Stimulated activated CD4-positive, alpha-beta T cell treated with anti-CD3 and anti-CD28 coated beads, Interleukin-1b, Interleukin-23, amount 100 ng/mL, for 1 hour (primary cell): ENCODE measurements around the gene SGK1.

Source experiments
- DNase-seq, 2 donors: peaks; one replicate each; pipeline ENCODE4 v3.0.0-alpha.2; 2020; ENCODE audit warnings: low read depth in 2 of 2

The SGK1 gene

DNA sequence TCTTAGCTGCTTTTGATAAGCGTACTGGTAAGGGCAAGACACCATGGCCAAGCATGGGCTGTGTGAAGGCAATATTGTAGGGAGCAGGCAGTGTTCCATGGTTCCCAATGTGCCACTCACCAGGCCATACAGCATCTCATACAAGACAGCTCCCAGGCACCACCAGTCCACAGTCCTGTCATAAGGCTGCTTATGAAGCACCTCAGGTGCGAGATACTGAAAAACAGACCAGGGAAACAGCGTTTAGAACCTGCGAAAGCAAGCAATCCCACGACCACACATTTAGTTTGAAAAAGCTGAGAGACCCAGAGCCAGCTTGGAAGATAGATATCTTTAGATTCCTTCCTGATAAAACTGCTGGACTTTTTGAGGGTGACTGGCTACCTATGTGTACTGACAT lies 146.4 kb downstream of the SGK1 start:
- no peak for DNase-seq

DNA sequence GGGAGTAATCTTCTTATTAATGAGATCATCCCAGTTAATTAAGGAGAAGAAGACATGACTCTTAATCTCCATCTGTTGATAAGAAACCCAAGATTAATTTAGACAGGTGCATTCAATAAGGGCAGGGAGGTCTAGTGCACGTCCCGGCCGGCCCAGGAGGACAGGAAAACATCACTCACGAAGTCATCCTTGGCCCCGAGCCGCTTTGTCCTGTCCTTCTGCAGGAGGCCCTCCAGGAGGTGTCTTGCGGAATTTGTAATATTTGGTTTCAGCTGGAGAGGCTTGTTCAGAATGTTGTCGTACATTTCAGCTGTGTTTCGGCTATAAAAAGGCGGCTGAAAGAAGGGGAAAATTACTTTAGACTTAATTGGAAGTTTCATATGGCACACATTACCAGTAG lies 147.1 kb downstream of the SGK1 start:
- DNase-seq, result no peak

DNA sequence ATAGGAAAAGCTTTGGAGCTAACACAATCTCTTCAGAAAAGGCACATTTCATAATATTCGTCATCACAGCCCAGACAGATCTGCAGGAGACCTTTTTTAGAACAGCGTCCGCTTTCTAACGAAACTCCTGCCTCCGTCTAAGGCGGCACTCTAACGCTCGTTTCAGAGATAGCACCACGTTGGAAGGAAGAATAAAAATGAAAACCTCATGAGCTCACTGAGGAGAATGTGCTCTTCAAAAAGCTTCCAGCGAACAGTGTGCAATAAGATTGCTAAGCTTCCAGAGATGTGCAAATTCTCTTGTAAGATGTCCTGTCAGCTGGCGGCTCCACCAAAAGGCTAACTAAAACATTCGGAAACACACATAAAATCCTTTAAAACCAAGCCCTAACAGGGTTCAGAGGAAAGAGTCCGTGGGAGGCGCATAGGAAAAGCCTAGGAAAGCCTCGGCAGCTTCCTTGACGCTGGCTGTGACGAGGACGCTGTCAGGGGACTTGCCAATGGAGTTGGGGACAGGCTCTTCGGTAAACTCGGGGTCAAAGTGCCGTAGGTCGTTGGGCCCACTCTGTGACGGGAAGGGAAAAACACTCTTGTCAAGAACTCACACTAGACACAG lies 147.9 kb downstream of the SGK1 start:
- no peak for DNase-seq

DNA sequence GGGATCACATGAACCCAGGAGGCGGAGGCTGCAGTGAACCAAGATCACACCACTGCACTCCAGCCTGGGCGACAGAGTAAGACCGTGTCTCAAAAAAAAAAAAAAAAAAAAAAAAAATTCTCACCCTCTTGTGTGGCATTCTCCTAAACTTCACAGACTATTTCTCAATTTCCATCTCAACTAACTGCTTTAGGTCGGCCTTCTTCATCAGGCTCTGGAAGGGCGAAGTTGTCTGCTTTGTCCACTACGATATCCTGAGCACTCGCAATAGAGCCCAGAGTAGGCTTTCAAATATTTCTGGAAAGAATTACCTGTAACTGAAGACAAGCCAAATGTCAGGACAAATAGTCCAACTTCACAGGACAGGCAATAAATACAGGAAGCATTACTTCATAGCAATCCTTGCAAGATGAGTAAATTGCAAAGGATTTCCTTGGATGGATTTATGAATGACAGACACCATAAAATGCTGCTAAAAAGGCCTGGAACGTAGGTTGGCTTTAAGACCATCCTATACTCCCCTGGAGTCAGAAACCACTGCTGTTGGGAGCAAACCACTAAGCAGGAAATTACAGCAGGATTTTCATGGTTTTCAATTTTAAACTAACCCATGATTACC lies 149.2 kb downstream of the SGK1 start:
- no peak for DNase-seq

DNA sequence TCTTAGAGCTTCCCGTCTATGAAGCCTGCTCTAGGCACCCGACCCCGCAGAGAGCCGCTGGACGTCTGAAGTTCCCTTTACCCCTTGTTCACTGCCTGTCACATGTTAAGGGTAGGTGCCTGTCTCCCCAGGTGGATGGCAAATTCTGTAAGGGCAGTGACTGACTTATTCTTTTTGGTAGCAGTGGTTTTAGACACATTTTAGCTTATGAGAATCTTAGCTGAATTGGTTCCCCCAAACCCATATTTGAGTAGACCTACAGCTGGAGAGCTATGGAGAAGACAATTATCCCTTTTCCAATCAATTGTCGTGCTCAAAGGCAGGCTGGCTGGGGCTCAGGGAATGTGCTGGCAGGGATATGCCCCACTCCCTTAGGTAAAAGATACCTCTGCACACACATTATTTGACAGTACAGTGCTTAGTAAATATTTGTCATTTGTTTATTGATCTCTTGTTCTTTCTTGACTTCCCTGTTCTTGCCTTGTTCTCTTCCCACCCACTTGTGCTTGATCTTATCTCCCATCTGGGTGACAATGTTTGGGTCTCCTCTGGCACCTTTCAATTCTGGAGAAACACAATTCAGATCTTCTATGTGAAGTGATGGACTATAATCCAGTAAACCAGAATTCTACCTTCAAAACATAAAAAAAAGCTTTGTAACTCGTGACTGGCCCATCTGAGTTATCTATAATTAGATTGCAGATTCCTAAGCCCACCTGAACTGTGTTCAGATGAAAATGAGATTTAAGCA lies 151.2 kb downstream of the SGK1 start:
- no peak for DNase-seq

DNA sequence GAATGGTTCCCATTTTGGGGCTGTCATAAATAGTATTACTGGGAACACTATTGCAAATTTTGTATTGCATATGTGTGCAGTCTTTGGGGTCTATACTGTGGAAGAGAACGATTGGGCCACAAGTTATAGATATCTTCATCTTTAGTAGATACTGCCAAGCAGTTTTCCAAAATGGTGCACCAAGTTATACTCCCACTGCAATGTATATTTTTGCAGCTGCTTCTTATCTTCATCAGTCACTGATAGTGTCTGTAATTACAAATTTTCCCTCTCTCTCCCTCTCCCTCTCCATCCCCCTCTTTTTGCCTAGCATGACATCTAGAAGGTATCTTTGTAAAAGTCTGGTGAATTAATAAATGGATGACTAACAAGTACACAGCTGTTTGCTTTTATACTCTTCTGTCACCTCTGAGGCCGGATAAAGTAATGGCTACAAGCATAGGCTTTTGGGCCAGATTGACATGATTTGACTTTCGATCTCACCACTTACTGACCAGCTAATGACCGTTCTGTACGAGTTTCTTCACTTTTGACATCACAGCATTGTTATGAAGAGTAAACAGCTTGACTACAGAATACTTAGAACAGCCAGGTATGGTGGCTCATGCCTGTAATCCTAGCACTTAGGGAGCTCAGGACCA lies 152.2 kb downstream of the SGK1 start:
- no peak for DNase-seq

DNA sequence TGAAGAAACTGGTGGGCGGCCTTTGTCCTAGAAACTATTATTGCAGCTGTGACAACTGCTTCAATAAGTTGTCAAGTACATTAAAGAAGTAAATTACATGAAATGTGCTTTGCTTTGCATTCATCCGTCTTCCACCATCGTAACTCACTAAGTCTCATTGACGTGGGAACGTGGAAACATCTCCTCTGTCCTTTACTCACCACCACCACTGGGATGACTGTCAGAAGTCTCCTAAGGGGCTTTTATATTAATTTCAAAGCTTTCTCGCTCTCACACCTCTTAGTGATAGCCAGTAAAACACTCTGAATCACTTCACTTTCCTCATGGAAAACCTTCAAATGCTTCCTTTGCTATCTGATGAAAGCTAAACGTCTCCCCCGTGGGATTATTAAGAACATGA lies 153.6 kb downstream of the SGK1 start:
- DNase-seq, result no peak

DNA sequence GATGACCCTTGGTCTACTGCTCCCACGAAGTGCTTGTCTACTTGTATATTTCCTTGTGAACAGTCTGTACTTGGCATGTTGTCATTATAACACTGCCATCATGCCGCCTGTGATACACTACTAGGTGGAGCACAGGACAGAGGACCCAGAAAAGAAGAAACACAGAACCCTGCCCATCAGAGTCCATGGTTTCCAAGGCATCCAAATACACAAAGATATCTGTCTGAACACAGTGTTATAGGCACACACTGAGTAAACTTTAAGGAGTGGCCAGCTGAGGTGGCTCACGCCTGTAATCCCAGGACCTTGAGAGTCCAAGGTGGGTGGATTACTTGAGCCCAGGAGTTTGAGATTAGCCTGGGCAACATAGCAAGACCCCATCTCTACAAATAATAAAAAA lies 155.0 kb downstream of the SGK1 start:
- no peak for DNase-seq

DNA sequence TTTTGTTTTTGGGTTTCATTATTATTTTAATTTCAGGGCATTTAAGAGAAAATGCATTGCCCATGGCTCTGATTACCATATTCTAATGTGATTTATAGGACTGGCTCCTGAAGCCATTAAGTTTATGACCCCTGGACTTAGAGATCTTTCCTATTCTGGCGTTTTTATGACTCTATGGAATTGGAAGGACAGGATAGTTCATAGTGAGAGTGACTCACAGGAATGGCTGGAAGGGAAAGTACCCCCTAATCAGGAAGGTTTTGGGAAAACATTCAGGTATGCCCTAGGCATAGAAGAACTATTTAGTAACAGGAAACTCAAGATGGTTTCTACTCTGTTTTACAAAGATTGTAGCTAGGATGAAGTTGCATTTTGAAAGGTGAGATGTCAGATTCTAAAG lies 156.9 kb downstream of the SGK1 start:
- no peak for DNase-seq

DNA sequence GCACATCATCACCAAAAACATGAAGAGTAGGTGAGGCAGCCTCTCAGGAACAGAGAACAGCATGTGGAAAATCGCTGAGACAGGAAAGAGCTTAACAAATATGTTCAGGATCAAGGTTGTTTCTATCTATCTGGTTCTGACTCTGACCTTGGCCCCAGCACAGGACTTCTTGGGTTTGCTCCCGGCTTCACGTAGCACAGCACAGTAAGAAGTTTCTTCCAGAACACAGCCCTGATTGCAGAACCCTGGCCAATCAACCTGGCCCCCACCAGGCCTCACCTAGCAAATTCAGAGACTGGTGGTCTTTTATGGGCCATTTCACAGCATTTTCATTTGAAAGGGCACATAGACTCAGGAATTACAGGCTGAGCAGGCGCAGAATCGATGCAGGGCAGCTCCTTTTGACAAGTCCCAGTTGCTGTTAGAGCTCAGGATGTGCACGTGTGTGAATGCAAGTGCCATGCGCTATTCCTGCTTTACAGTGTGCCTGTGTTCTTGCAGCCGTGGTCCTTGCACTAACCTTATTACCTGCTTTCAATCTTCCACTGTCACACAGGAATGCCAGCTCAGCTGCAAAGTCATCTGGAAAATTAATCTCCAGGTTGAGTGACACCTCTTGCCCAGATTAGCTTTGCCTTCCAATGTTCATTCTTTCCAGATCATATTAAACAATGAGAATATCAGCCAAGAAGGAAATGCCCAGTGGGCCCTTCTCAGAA lies 165.0 kb downstream of the SGK1 start:
- DNase-seq, result no peak

DNA sequence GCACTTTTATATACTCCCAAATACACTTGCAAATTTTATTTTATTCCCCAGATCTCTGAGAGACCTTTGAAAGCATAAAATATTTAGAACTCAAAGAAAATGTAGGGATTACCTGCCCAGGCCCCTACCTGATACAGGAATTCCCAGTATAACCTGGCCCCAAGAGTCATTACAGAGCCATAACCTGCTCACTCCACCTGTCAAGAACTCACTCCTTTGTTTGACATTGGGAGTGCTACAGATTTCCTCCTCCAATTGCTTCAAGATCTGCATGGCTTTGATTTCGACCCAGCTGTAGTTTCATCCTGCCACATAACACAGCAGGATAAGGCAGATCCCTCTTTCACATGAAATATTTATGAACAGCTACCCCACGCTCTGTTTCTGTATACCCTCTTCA lies 169.3 kb downstream of the SGK1 start:
- no peak for DNase-seq

DNA sequence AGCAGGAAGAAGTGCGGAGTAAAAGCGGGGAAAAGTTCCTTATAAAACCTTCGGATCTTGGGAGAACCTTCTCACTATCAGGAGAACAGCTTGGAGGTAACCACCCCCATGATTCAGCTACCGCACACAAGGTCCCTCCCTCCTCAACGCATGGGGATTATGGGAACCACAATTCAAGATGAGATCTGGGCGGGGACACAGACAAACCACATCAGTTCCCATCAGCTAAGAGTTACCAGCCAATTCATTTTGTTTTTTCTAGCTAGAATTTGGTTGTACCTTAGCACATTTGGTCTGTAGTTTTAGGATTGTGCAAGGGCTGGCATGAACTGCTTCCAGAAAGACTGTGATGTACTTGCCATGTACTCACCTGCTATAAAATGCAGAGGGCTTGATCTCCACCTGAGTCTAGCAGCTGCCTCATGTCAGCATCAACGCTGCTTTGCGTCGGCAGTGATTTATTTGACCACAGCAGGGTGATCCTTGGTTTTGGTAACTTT lies 170.8 kb downstream of the SGK1 start:
- no peak for DNase-seq

DNA sequence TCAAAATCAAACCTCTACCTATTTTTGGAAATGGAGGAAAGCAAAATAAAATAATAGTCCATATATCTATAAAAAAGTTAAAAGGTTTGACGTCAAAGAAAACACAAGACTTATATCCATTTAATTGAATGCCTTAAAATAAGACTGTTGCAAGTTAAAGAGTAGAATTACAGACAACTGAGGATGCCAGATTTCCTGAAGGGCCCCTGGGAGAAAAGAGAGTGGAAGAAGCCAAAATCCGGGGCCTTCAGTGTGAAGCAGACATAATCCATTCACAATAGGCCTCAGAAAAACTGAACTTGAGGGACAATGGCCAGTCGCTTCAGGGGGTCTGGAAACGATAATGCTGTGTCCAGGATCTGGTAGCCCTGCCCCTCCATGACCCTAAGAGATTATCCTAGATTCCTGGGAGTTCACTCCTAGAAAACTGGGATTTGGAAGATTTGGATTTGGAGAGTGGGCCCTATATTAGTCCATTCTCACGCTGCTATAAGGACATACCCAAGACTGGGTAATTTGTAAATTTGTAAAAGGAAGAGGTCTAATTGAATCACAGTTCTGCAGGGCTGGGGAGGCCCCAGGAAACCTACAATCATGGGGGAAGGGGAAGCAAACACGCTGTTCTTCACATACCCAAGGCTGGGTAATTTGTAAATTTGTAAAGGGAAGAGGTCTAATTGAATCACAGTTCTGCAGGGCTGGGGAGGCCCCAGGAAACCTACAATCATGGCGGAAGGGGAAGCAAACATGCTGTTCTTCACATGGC lies 171.5 kb downstream of the SGK1 start:
- no peak for DNase-seq

DNA sequence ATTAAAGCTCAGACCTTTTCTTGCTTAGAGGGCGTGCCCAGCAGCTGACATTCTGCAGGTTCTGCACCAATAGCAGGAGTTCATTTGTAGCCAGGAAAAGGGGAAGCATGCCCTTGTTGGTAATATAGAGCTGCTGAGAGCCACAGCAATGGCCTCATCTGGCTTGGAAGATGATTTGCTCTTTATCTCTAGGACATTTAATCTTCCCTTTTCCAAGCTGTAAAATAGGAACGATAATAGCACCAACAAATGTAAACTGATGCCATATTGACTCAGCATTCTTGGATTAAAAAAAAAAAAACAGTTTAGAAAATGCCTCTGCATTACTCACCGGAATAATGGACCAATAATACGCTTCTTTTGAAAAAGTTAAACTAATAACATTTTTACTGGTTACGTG lies 172.1 kb downstream of the SGK1 start:
- no peak for DNase-seq

DNA sequence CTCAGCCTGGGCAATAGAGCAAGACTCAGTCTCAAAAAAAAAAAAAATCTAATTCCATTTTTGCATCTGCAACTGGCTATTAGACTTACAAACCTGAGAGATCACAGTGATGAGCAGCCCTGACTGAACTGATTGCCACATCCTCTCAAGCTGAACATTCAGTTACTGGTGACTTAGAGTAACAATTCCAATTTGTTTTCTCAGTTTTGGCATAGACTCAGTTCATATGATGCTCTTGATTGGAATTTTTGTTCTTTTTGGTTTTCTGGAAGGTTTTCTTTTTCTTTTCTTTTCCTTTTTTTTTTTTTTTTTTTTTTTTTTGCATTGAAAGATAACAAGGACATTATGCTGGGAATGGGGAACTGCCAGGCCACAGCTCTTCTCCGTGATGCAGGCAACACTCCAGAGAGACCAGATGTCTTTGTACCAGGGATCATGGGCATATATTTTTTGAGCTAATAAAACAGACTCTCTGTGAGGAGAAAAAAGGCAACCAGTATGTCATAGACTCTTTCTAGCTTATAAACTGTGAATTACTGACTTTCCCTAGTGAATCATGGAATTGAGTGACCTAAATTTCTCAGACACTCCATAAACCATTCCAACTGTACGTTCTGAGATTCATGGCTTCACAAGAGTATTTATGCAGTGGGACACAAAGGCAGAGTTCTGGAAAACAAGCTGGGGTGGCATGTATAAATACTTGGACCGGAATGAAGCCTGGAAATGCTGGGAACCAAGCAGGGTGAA lies 179.5 kb downstream of the SGK1 start:
- DNase-seq, result no peak

DNA sequence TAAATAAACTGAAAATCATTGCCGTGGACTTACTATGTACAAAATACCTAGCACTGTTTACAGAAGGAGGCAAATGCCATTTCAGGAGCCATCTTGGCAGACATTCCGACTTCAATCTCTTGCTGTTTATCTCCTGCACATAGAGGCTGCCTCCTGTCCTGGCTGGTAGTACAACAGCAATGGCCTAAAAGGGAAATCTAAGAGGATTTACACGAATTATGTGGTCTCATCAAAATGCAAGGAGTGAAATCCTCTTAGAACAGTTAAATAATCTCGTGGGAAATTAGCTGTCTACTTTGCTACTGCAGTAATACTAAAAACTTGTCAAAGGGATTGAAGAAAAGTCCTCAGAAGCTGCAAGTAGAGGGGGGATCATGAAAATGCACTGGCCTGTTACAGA lies 183.3 kb downstream of the SGK1 start:
- no peak for DNase-seq

DNA sequence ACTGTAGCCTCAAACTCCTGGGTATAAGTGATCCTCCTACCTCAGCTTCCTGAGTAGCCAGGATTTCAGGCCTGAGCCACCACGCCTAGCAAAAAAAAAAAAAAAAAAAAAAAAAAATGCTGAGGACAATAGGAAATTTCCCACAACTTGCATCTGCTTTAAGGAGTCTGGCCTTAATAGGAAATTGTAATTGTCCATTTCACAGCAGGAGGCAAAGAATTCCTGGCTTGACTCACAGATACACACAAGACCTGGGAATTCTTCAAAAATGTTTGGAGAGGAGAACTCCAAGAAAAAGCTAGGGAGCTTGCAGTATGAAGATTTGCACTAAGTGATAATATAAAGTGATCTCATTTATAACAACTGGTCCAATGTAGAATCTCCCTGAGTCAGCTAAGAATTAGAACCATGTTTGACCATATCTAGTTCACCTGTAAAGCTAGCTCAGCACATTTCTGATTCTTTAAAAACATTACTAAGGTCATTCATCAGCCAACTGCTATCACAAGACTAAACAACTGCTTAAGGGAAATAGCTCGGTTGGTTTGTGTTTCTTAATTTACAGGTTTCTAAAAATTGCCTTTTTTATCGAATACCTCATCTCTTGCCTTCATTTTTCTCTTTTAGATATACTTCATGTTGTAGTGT lies 185.3 kb downstream of the SGK1 start:
- no peak for DNase-seq

DNA sequence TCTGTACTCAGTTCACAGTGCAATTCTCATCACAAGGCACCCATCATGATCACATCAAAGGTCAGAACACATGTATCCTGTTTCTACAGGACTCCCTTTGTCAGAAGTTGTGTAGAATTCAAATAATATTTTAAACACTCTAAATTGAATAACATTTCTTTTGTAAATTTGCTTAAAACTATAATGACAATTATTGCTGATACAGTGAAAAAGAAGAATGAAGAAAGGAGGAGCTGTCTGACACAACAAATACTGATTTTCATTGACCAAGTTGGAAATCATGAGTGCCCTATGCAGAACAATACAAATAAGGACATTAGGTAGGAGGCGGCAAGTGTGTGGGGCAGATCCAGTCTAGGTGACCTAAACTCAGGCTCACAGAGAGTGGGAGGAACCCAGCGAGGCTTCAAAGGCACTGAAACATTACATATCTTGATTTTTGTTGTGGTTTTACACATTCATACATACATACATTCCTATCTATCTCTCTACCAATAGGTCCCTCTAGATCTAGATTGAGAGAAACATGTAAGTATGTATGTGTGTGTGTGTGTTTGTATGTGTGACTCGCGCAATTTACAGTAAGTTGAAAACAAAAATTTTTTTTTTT lies 186.3 kb downstream of the SGK1 start:
- DNase-seq, result no peak

DNA sequence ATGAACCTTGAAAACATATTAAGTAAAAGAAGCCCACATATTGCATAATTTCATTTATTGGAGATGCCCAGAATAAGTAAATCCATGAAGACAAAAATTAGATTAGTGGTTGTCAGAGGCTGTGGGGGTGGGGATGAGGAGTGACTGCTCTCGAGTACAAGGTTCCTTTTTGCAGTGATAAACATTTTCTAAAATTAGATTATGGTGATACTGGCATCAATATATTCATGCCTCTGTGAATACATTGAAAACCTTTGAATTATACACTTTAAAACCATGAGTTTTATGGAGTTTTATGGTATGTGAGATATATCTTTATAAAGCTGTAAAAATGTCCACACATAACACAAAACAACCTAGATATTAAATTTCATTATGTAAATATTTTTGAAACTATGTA lies 189.8 kb downstream of the SGK1 start:
- no peak for DNase-seq
